ENCODE measurements around the gene DHRS12. TPM values are rescaled to one million over a fixed set of nuclear protein-coding genes. Genes with fewer than 3 reads are reported as not detected.

The DHRS12 gene
- total and polyA plus RNA-seq, 8 donors, result 4.2 to 27.2 (median 14.1) TPM; not detected in 1

- H3K27ac ChIP-seq, result peak overlapping the region in 1 of 5 donors; percentile 73
- H3K27me3 ChIP-seq, result no peaks in the 10 kb centered on the region
- no peak overlapping the region for H3K4me3 ChIP-seq
- intact Hi-C loops (cut with DNase I; ENCODE audit: low total_unique reads), result no loop called here
- peaks cover 7 to 40% (median 28%) of the 10 kb centered on the region in 4 donors for H3K36me3 ChIP-seq
- DNase-seq, result no peak
- peaks cover 0 to 10% (median 5%) of the 10 kb centered on the region in 4 donors for H3K4me1 ChIP-seq
- no peaks in the 10 kb centered on the region for H3K9me3 ChIP-seq
- TF ChIP-seq POLR2AphosphoS5 (IDR thresholded peaks at IDR 0.05), result no peak
- no peak for TF ChIP-seq POLR2A (IDR thresholded peaks at IDR 0.05)
- TF ChIP-seq CTCF (IDR thresholded peaks at IDR 0.05), result no peak
- TF ChIP-seq EP300 (IDR thresholded peaks at IDR 0.05), result no peak
- WGBS, 5 donors, result 88 to 96% (median 92%) methylated on average over 2 of the region's 2 CpGs
Measured at GRCh38 chr13:51742031-51742430, 61.9 kb downstream of the DHRS12 start.

GRCh38 chr13:51740698-51741097 is 63.3 kb downstream of the DHRS12 start:
- Histone ChIP-seq H3K27me3 (no peaks in the 10 kb centered on the region), H3K36me3 (peaks cover 7 to 40% (median 24%) of the 10 kb centered on the region in 4 donors), H3K4me3 (no peak overlapping the region), H3K9me3 (no peaks in the 10 kb centered on the region), H3K4me1 (peaks cover 0 to 10% (median 5%) of the 10 kb centered on the region in 4 donors), H3K27ac (peak overlapping the region; percentile 32 to 75 (median 63))
- no peak for DNase-seq
- WGBS, 5 donors, result 69 to 77% (median 71%) methylated on average over 5 of the region's 5 CpGs
- intact Hi-C loops (cut with DNase I; ENCODE audit: low total_unique reads), result no loop called here
- TF ChIP-seq EP300 (IDR thresholded peaks at IDR 0.05) (no peak), CTCF (IDR thresholded peaks at IDR 0.05) (no peak), POLR2A (IDR thresholded peaks at IDR 0.05) (no peak), POLR2AphosphoS5 (IDR thresholded peaks at IDR 0.05) (no peak)

- no peak for DNase-seq
- Histone ChIP-seq H3K4me3 (no peak overlapping the region), H3K36me3 (peaks cover 7 to 38% (median 24%) of the 10 kb centered on the region in 4 donors), H3K27me3 (no peaks in the 10 kb centered on the region), H3K27ac (peak overlapping the region; percentile 42 to 75 (median 63)), H3K4me1 (peaks cover 0 to 10% (median 5%) of the 10 kb centered on the region in 4 donors), H3K9me3 (no peaks in the 10 kb centered on the region)
- intact Hi-C loops (cut with DNase I; ENCODE audit: low total_unique reads), result loop anchor here (10.0 kb wide), 1 partner anchor 154 kb away; the partner anchor contains the start of gene WDFY2
- TF ChIP-seq EP300 (IDR thresholded peaks at IDR 0.05) (no peak), CTCF (IDR thresholded peaks at IDR 0.05) (no peak), POLR2AphosphoS5 (IDR thresholded peaks at IDR 0.05) (no peak), POLR2A (IDR thresholded peaks at IDR 0.05) (no peak)
- 74 to 88% (median 80%) methylated on average over 6 of the region's 6 CpGs for WGBS, 5 donors
Measured at GRCh38 chr13:51739027-51739764, 64.8 kb downstream of the DHRS12 start.

GRCh38 chr13:51738226-51738905 is 65.6 kb downstream of the DHRS12 start:
- intact Hi-C loops (cut with DNase I; ENCODE audit: low total_unique reads), result loop anchor here (10.0 kb wide), 1 partner anchor 154 kb away; the partner anchor contains the start of gene WDFY2
- Histone ChIP-seq H3K4me1 (peaks cover 0 to 18% (median 5%) of the 10 kb centered on the region in 4 donors), H3K27me3 (no peaks in the 10 kb centered on the region), H3K36me3 (peaks cover 7 to 31% (median 24%) of the 10 kb centered on the region in 4 donors), H3K4me3 (no peak overlapping the region), H3K27ac (peak overlapping the region in 3 of 5 donors; percentile 63 to 75 (median 73)), H3K9me3 (no peaks in the 10 kb centered on the region)
- 88 to 93% (median 89%) methylated on average over 2 of the region's 2 CpGs for whole genome bisulfite sequencing, 5 donors
- TF ChIP-seq EP300 (IDR thresholded peaks at IDR 0.05), result no peak
- no peak for TF ChIP-seq POLR2AphosphoS5 (IDR thresholded peaks at IDR 0.05)
- no peak for TF ChIP-seq POLR2A (IDR thresholded peaks at IDR 0.05)
- no peak for TF ChIP-seq CTCF (IDR thresholded peaks at IDR 0.05)
- DNase-seq, result no peak
